IPS DF 4.7 (cell line): ENCODE measurements around the gene NOP56.

Experiments
- DNase-seq: peaks from one replicate; pipeline ENCODE4 v3.0.0-alpha.2; 2013; ENCODE audit warnings: low spot score; ENCODE audit errors: extremely low read depth

The NOP56 gene, protein sequence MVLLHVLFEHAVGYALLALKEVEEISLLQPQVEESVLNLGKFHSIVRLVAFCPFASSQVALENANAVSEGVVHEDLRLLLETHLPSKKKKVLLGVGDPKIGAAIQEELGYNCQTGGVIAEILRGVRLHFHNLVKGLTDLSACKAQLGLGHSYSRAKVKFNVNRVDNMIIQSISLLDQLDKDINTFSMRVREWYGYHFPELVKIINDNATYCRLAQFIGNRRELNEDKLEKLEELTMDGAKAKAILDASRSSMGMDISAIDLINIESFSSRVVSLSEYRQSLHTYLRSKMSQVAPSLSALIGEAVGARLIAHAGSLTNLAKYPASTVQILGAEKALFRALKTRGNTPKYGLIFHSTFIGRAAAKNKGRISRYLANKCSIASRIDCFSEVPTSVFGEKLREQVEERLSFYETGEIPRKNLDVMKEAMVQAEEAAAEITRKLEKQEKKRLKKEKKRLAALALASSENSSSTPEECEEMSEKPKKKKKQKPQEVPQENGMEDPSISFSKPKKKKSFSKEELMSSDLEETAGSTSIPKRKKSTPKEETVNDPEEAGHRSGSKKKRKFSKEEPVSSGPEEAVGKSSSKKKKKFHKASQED

DNA sequence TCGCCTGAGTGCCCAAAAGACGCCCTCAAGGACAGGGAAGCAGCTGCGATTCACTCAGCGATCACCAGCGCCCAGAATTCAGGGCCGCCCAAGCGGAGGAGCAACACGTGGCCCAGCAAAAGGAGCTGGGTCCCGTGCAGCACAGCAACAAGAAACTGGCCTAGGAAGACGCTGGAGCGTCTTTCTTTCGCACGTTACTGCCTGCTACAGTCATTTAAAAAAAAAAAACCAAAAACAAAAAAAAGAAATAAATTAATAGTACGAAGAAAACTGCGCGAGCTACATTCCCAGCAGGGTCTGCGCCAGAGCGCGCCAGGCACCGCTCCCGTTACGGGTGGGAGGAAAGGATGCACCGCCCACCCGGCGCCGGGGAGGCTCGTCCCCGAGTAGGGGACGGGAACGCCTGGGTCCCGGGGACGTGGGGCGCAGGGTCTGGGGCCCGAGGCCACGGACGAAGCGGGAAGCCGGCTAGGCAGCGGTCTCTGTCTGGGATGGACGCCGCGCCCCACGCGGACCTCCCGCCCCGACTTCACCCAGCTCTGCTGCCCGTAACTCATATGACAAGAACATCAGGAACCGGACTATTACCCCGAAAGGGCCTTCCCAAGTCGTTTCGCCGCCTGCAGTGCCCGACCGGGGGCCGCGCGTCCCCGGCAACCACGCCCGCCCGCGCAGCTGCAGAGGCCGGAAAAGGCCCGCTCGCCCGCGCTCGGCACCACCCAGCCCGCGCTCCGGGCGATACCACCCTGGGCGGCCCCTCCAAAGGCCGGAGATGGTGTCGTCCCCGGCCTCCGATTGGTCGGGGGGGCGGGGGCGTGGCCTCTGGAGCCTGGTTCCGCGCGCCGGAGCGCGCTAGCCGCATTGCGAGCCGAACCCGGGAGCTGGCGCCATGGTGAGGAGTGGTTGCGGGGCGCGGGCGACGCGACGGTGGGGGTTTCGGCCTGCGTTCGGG lies at the start of gene NOP56:
TSS of gene NOP56 (plus strand) at position 861 of the 952 bp plus-strand sequence. CDS start at position 890, 29 bp downstream.
- DNase-seq, result no peak

DNA sequence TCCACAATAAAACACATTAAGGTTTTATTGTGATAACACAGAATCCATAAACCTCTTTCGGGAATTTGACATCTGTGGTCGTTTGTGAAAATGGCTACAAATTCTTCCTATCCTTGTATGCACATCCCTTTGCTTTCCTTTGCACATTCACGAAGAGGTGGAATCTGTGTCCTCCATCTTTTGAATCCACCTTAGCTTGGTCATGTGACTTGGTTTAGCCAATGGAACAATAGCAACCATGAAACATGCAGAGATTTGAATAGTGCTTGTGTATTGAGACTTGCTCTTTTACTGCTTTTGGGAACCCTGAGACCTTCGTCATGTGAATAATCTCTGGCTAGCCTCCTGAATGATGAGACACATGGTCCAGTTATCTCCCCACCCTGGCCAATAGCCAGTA lies 49.7 kb upstream of the NOP56 start:
- no peak for DNase-seq

DNA sequence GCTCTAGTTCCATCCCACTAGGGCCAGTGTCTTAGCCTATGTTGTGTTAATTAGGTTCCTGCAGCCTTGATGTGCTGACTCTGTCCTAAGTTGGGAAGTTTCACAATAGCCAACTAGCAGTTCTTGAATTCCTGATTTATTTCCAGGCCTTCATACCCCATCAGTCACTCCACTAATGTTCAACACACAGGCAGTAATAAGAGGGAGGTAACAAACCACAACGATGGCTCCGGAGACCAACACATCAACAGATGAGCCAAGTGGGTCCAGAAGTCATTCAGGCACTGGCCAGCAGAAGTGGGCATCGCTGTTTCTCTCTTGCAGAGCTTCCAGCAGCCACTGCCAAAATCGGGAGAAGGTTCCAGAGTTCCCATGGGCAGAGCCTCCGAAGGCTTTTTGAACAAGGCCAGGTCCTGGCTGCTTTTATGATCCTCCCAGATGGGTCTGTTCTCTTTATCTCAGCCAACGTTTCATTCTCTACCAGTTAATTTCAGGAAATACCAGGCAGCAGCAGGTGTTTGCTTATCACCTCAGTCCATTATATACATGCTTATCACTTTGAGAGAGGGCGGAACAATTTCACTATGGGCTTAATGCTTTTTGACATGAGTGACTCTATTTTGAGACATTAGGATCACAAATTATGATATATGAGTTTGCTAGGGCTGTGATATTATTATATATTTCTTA lies 48.5 kb upstream of the NOP56 start:
- DNase-seq, result no peak

DNA sequence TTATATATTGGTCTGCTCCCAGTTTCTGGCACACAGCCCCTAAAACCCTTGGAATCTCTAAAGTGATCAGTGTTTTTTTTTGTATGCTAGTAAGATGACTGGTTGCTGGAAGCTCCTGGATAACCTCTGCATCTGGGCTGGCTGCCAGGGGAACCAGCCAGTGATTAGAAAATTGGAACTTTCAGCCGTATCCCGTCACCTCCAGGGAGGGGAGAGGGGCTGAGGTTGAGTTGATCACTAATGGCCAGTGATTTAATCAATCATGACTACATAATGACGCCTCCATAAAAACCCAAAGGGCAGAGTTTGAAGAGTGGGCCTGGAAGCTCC lies 48.0 kb upstream of the NOP56 start:
- DNase-seq, result no peak

DNA sequence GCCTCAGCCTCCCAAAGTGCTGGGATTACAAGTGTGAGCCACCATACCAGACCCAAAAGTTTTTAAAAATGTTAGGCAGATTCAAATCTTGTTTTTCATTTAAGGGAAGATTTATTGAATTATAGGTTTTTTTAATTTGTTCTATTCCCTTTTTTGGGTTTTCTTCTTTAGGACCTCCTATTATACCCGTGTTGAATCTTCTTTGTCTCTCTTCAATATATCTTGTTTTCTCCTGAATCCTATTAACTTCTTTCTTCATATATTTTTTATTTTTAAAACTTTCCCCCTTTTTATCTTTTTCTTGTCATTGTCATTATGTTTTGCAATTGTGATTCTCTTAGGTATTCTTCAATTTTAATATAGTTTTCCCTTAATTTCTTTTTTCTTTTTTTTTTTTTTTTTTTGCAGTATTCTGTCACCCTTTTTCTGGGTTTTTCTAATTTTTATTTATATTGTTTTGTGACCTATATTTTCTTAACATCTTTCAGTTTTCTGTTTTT lies 45.9 kb upstream of the NOP56 start:
- no peak for DNase-seq

DNA sequence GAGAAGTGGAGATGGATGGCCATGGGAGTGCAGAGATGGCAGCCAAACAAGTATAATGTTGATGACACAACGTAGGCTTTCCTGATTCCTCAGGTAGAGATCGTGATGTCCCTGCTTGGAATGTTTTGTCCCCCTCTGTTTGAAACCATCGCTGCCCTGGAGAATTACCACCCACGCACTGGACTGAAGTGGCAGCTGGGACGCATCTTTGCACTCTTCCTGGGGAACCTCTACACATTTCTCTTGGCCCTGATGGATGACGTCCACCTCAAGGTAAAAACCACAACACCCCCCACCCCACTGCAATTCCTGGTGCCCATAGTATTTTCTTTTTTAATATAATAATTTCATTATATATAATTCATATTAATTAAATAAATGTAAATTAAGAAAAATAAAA lies 42.1 kb upstream of the NOP56 start:
- no peak for DNase-seq

DNA sequence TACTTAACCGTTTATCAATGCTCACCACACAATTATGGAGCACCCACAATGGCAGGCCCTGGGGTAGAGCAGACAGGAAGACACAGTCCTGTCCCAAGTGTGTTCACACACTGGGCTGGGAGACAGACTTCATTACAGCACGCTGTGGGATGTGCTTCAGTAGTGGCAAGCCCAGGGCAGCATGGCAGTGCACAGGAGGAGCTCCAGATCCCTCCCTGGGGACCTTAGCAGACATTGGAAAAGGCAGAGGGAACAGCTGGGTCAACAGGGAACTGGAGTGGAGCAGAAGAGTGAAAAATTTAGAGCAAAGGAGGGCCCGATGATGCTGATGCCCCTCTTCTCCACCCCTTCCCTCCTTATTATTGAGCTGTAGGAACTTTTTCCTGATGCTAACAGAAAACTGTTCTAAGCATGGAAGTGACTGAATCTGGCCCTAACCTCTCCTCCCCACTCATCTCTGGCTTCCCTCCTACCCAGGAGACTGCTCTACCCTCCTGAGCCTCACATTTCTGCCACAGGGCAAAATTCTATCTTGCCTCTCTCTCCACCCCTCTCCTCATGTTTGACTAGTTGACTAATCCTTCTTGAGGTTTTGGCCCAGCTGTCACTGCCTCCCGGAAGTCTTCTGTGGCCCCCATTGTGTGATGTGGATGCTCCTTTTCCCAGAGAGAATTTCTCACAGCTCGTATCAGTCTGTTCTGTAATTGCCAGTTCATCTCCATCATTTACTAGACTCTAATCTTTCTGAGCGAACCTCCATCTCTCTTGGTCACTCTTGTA lies 41.3 kb upstream of the NOP56 start:
- no peak for DNase-seq

DNA sequence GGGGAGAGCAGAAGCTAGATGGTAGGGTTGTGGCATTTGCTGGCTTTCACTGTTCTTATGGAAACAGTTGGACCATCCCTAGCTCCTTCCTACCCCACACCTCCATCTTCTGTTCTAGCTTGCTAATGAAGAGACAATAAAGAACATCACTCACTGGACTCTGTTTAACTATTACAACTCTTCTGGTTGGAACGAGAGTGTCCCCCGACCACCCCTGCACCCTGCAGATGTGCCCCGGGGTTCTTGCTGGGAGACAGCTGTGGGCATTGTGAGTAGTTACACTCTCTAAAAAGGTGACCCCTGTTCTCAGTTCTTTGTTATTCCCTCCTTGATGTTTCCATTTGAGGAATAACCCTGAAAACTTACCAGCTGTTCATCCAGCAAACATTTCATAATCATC lies 40.4 kb upstream of the NOP56 start:
- no peak for DNase-seq

DNA sequence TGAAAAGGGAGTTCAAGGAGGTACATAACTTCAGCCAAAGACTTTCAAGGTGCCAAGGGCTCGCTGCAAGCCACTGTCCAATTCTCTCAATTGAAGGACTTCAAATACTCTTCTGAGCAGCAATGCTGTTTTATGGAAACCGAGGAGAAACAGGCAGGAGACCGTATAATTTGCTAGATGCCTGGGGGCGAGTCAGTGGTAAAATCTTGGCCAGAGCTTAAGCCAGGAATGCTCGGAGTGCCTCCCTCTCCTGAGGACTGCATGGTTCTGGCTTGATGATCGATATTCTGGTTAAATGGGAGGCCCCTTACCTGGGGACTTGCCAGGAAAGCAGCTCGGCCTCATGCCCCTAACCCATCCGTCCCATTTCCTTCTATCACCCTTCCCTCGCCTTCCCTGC lies 35.8 kb upstream of the NOP56 start:
- DNase-seq, result no peak

DNA sequence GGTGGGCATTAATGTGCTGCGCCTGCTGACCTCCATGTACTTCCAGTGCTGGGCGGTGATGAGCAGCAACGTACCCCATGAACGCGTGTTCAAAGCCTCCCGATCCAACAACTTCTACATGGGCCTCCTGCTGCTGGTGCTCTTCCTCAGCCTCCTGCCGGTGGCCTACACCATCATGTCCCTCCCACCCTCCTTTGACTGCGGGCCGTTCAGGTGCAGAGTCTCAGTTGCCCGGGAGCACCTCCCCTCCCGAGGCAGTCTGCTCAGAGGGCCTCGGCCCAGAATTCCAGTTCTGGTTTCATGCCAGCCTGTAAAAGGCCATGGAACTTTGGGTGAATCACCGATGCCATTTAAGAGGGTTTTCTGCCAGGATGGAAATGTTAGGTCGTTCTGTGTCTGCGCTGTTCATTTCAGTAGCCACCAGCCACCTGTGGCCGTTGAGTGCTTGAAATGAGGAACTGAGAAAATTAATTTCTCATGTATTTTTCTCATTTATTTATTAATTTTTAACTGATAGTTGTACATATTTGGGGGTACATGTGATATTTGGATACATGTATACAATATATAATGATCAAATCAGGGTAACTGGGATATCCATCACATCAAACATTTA lies 35.2 kb upstream of the NOP56 start:
- DNase-seq, result no peak

DNA sequence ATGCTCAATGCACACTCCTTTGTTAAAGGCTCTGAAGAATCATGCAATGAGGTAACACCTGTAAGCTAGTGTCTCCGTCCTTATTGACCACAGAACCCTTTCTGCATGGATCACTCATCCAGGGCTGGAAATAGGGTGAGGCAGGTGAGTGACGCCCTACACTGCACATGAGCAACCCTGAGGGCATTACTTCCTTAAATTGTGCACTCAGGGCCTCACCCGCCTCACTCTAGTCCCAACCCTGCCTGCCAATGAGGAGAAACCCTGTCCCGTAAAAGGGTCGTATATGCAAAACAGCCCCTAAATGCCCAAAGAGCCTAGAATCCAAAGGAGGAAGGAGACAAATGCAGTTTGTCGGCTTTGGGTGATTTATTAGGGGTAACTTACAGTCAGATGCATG lies 33.6 kb upstream of the NOP56 start:
- no peak for DNase-seq

DNA sequence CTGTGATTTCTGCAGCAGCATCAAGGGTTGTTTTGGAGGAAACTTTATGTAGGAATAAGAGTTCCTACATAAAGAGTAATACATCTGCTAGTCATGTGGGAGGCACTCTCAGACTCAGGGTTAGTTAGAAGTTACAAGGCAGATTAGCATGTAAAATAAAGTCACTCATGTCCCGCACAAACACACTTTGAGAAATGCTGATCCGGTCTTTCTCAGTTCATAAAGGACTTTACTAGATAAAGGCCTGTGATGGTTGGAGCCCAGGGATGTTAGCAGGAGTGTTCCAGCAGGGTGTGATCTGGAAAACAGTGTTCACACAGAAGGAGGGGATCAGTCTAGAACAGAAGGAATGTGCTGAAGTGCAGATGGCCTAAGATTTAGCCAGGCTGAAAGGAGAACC lies 33.1 kb upstream of the NOP56 start:
- DNase-seq, result no peak

DNA sequence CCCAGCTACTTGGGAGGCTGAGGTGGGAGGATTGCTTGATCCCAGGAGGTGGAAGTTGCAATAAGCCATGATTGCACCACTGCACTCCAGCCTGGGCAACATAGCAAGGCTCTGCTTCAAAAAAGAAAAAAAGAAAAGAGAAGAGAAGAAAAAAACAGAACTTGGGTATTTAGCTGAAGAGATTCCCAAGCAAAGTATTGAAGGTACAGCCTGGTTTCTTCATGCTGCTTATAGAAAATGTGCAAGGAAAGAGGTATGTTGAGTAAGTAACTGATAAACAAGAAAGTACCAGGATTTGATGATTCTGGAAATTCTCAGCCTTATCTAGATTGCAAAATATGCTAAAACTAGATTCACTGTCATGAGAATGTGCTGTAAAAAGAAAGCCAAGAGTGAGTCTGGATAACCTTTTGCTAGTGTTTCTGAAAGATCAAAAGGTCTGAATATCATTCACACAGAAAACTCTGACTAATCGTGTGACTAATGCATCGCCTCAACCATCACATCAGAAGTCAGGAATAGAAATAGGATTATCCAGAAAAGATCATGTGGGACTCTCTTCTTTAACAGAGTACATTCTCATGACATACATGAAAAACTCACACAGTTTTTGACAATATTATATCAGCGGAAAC lies 32.4 kb upstream of the NOP56 start:
- DNase-seq, result no peak

DNA sequence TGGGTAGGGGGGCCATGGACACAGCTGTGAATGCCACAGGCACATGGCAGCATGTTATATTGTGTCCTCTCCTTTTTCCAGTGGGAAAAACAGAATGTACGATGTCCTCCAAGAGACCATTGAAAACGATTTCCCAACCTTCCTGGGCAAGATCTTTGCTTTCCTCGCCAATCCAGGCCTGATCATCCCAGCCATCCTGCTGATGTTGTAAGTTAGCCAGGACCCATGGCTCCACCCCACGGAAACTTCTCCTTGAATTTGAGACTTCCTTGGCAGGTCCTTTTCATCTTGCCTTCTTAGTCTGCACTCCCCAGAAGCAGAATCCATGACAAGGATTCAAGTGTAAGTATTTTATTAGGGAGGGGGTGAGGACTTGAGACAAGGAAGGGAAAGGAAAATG lies 28.2 kb upstream of the NOP56 start:
- no peak for DNase-seq

DNA sequence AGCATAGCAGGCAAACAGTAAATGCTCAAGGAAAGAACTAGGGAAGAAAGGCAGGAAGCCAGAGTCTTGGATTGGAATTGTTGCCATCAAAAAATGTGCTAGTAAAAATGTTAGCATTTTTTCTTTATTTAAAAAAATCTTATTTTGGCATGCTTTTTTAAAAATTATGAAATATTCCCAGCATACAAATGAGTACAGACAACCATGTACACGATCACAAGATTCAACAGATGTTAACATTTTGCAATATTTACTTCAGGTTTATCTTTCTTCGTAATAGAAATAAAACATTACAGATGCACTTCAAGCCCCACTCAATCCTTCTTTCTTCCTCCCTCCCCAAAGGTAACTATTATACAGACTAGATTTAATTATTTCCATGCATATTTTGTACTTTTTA lies 27.4 kb upstream of the NOP56 start:
- no peak for DNase-seq

DNA sequence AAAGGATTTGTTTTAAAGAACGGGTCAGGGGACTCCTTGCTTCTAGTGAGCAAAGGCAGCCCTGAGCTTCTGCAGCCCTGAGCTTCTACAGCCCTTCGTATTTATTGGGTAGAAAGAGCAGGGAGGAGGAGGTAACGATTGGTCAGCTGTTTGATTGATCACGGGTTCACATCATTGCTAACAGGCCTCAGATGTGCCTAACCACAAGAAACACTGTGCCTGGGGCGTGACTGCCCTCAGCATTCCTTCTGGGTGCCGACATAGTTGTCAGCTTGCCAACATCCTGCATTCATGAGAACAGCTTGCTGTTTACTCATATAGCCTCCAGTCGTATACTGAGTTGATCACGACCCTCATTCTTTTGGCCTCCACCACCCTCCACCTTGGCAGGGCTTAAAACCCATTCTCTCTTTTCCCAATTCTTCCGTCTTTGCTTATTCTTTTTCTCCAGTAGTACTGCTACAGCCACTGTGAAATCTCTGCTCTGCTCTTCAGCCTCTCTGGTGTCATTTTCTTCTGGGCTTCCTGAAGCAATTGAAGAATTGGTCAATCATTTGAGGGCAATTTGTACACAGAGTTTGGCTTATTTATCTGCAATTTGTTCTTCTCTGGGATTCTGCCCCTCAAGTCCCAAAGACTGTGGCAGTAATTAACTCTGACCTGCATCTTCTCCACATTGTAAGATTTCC lies 25.4 kb upstream of the NOP56 start:
- no peak for DNase-seq

DNA sequence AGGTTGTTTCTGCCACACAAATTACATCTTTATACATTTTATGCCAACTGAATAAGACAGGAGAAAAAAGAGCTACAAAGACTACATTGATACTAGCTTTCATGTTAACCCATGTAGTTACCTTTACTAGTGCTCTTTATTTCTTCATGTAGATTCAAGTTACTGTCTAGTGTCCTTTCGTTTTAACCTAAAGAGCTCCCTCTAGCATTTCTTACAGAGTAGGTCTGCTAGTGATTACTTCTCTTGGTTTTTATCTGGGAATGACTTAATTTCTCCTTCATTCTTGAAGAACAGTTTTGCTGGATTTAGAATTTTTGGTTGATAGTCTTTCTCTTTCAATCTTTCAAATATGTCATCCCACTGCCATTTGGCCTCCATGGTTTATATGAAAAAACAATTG lies 21.2 kb upstream of the NOP56 start:
- DNase-seq, result no peak

DNA sequence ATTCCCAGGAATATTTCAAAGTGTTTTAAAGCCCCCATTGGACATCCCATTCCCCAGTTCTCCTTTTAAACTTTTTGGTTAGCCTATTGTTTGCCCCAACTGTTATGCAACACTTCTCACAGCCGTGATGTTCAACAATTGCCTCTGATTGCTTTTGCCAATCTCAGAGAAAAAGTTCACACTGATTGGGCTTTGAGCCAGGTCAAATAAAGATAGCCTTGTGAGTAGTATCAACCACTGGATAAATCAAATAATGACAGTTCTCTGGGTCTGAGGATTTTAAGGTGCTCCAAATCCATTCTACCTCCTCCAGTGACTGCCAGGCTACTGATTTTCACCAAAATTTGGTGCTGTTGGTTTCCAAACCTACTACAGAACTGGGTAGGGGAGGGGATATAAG lies 19.1 kb upstream of the NOP56 start:
- no peak for DNase-seq

DNA sequence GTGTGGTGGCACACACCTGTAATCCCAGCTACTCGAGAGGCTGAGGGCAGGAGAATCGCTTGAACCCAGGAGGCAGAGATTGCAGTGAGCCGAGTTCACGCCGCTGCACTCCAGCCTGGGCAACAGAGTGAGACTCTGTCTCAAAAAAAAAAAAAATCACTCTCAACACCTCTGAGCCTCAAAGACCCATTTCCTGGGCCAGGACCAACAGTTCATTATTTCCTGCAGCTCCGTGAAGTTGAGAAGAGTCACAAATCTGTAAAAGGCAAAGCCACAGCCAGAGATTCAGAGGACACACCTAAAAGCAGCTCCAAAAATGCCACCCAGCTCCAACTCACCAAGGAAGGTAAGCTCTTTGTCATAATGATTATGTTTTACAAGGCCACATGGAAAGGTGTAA lies 15.2 kb upstream of the NOP56 start:
- no peak for DNase-seq
